Epithelial cell of prostate (primary cell): ENCODE data around the gene HOXA4.

Experiments
- DNase-seq: peaks from one replicate; pipeline ENCODE4 v3.0.0-alpha.2; 2011; ENCODE audit warnings: low read depth, low spot score
- H3K27ac ChIP-seq: fragments of 450-650 bp; 2 replicates; pipeline ENCODE4 v1.5.1; 2017; ENCODE audit warnings: mild to moderate bottlenecking

The HOXA4 gene

DNA sequence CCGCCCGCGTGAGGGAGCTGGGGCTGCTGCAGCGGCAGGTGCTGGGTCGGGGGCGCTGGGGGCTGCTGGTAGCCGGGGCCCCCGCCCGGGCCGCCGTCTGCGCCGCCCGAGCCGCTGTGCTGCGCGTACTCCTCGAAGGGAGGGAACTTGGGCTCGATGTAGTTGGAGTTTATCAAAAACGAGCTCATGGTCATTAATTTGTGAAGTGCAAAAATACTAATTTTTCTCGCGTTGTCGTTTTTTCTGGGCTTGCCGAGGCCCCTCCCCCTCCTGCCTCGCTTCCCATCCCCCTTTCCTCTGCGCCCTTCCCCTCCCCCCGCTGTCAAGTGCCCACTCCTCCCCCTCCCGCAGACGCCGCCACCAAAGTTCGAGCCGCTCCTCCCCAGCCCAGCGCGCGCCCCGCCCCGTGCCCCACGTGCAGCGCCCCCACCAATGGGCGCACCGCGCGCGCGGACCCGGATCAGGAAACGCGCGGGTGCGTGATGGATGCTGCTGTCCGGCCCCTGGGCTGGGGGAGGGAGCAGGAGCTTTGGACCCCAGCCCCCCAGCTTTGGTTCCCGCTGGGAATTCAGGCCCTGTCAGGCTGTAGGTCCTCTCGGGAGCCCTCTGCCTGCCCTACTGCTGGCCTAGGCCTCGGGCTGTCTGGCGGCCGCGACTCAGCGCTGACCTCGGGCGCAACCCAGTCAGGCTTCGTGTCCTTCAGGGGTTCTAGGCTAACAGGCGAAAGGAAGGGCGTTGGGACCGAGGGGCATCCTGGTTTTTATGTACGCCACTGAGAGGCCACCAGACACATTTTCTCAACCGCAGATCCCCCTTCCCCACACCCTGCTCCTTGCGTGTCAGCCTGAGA, at the start of gene HOXA4:
HOXA4 (minus strand) TSS at position 218 of the 850 bp plus-strand sequence; CDS start at position 194, 24 bp downstream.
- DNase-seq, result no peak
- H3K27ac ChIP-seq, result peak within 1 kb of the TSS; percentile 2

DNA sequence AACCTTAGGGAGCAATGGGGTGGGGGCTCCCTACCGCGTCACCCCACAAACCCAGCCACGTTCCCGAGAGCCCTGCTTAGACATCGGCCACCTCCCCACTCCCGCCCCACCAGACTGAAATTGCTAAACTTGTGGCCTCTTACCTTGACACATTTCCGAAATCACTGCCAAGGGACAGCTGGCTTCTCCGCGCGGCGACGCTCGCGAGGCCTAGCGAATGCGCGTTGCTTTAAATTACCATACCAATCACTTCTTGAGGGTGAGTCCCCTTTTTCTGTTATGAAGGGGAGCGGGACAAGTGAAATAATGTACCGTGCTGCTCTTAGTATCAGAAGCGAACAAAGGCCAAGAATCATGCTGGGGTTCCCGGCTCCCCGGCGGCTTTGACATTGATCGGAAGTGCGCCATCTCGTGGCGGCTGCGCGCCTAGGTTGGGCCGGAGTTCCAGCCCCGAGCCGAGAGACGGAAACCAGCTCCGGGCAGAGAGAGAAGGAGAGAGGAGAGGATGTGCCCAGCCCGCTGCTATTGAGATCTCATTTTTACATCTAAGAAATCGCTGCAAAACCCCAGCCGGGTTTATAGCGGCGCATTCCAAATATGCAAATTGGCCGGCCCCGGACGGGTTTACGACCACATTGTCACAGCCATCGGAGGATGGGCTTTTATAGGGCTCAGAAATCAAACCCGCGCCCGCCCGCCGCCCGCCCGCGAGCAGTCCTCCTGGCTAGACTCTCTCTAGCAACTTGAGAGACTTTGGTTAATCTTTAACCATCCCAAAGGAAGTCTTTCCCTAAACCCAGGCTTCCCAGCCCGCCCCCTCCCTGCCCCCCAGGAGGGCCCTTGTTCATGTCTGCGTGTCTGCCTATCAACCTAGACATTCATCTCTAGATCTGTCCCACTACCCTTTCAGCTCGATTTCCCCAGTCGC, 49.2 kb upstream of the HOXA4 start:
- DNase-seq, result no peak
- peak overlapping the region; percentile 93 for H3K27ac ChIP-seq

DNA sequence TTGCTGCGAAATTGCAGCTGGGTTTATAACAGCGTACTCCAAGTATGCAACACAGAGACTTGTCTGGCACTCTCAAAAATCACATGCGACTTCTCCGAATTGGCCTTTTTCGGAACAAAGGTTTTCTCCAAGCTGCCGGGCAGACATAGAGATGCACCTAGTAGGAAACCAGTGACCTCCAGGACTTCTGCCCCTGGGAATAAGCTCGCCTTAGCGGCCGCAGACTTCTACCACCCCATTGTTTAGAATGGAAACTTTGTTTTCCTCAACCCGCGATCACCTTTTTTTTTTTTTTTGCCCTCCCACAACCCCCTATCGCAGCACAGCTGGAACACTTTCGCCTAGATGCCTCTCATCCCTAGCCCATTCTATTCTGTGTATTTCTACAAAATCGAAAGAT, 48.5 kb upstream of the HOXA4 start:
- peak overlapping the region; percentile 93 for H3K27ac ChIP-seq
- DNase-seq, result no peak

DNA sequence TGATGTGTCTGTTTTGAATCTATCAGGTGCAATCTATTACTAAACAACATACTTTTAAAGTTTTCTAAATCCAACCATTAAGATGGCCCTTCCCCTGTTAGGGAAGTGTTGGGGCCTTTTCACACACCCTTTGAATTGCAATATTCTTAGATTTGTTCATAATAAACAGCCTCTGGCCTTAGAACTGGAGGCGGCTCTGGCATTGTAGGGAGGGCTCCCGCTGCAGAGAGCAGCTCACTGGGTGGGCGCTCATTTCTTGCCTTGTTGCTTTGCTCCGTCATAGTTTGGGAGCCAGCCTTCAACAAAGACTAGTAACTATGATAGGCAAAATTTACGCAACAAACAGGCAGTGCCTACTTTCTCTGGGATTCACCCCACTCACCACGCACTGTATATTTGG, 47.8 kb upstream of the HOXA4 start:
- H3K27ac ChIP-seq, result peak overlapping the region; percentile 93
- DNase-seq, result no peak

DNA sequence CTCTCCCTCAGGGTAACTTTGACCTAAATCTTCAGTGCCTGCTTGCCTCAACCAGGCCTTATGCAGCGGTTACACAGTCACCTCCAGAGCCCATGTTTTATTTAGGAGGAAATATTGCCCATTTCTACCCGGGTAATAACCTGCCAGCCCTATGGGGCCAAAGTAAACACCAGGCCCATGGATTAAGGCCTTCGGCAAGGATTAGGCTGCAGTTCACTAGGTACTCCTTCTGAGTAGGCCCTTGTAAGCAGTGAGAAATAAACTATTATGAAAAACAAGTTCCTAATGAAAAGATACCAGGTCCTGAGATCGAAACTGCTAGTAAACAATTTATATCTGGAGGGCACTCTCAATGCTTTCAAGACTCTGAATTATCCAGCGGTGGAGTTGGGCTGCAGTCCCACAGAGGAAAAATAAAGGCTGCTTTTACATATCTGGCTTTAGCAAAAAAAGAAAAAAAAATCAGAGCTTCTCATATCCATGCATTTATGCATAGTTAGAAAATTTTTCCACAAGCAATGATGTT, 47.3 kb upstream of the HOXA4 start:
- DNase-seq, result no peak
- H3K27ac ChIP-seq, result peak overlapping the region; percentile 93

DNA sequence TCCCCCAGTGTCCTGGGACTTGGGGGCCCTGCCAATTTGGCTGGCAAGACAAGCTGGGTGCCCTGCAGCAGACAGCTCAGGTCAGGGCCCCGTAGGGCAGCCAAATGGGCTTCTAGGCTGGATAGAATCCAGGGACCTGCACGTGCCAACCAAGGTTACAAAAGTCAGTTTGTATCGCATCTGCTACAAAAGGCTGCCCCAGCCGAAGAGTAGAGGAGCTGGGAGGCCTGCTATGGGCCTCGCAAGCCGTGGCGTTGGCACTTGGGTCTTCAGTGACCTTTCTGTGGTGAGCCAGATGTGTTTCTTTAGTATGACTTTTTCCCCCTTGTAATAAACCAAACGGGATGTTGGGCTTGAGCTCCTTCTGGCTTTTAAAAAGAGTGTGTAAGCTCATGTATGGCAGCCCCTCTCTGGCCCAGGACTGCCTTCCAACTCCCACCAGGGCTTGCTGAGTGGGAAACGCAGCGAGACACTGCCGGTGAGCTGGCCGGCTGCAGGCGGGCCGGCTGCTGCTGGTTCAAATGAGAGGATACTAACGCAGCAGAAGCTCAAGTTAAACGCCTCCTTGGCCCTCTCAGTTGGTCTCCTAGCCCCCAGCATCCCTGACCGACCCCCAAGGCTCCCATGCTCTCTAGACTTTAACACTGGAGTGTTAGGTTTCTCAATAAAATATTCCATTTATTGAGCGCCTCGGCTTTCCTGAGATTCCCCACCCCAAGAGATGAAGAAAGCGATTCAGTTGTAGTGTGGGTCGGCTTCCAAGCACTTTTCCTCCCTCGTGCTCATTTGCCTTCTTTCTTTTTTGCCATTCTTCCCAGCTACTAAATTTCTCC, 46.6 kb upstream of the HOXA4 start:
- no peak for DNase-seq
- peak overlapping the region; percentile 93 for H3K27ac ChIP-seq

DNA sequence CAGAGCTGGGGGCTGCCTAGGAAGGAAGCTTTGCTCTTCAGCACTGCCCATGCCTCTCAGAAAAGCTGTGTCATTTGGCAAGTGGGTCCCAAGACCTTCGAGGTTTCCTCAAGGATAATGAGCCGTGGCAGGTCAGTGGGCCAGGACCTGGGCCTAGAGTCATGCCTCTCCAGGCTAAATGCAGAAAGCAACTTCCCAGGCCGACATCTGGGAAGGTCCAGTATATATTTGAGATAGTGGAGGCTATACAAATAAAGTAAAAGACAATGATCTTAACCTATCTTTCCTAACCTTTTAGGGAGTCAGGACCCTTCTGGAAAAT, 45.9 kb upstream of the HOXA4 start:
- DNase-seq, result no peak
- H3K27ac ChIP-seq, result peak overlapping the region; percentile 93

DNA sequence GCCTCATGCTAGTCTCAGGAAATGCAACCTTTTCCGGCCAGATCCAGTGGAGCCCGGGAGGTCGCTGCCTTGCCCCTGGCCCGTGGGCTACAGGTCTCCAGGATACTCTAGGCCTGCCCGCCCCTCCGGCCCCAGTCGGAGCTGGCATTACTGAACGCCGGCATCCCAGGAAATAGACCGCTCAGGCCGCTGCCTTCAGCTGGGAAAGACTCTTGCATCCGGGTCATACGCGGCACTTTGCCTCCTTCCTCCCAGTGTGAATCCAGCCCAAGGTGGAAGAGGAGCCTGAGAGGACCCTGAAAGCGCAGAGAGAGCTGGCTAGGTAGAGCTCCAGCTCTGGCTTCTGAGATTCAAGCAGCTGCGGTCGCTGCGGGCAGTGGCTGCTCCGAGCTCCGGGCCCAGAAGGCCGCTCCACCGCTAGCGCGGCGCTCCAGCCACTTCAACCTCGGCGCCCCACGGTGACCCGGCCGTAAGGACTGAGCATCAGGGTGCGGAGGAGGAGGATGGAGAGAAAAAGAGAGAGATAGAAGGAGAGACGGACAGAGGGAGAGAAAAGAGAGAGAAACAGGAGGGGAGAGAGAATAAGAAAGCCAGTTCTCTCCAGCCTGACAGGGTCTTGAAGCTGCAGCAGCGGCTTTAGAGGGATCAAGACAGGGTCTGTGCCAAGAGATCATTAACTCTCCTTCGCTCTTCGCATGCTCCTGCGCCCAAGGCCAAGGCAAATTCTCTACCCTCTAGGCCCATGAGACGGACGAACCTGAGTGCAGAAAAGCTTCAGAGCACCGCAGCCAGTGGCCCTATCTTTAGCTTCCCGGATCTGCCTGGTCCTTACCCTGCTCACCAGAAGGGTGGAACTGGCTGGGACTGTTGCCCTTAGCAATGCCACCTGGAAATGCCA, 45.3 kb upstream of the HOXA4 start:
- peak overlapping the region; percentile 93 for H3K27ac ChIP-seq
- DNase-seq, result no peak

DNA sequence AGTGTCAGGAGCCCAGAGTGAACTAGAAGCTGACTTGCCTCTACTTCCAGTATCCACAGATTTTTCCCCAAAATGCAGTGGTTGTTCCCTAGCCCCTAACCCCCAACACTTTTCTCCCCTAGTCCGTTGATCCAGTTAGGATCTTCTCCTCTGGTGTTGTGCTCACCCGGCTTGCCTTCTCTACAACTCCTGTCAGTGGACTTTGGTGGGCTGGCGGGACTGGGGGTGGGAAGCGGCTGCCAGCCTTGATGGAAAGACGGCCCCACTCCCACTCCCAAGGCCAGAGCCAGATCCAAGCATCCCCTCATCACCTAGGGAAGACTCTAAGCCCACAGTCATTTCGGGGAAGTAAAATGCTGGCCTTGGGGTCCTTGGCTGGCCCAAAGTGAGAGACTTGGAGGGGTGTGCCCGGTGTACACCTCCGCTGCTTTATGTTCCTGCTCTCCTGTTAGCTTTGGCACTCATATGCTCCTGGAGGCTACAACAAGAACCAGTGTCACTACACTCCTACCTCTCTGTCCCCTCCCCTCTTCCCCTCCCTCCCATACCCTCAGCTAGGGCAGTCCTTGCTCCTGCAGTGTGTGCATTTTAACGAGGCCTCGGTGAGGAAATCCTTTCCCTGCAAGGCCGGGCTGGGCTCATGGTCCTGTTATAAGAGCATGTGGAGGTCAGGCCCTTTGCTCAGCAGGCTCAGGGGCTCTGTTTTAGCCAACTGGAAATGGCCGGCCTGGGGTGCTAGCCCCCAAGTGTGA, 44.5 kb upstream of the HOXA4 start:
- H3K27ac ChIP-seq, result peak overlapping the region; percentile 93
- peak; percentile 67 for DNase-seq

DNA sequence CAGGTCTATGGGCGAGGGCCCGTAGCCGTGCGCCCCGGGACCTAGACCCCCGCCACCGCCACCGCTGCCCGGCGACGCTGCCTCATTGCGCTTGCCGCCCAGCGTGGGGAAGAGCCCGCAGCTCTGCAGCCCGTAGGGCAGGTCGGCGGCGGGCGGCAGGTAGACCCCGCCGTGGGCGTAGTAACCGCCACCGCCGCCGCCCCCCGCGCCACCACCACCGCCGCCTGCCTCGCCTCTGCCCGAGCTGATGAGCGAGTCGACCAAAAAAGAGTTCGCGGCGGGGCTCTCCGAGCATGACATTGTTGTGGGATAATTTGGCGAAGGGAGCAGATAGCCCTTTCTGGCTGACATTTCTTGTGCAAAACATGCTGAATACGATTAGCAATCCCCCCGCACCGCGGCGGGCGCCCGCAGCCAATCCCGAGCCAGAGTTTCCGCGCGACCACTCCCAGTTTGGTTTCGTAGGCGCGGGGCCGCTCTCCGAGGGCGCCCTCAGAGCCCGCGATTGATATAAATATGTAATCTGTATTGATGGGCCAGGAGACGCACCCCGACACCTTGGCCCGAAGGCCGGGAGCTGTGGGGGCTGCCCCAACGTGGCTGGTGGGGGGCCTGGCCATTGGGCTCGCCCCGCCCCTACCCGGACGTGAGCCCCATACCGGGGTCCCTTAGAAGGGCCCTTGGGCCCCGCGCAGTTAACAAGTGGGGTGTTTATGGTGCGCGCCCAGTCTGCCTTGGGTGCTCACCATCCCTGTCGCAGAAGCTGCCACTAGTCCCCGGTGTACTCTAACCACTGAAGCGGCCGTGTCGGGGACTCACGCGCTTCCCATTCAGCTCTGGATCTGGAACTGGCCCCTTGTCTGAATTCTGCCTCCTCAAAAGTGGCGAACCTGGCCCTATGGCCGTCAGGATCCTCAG, 43.7 kb upstream of the HOXA4 start, which contains the start of gene HOXA10:
HOXA10 (minus strand) TSS at position 365 of the 918 bp plus-strand sequence; CDS start at position 351, 14 bp downstream.
- no peak for DNase-seq

DNA sequence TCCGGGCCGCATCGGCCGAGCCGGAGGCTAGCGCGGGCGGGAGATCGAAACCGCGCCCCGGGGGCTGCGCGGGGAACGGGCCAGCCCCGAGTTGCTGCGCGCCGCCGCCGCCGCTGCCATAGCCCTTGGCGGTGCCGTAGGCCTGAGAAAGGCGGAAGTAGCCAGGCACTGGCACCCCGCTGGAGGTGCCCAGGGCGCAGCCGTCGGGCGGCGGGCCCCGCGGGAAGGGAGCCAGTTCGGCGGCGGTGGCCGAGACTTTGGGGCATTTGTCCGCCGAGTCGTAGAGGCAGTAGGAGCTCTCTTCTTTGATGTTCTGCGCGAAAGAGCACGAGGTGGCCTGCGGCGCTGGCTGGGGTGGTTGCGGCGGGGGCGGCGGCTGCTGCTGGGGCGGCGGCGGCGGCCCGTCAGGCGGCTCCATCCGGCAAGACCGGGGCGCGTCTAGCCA, 43.0 kb upstream of the HOXA4 start:
- H3K27ac ChIP-seq, result peak overlapping the region; percentile 93
- no peak for DNase-seq

More for the DNA sequence above, 43.7 kb upstream of the HOXA4 start, which contains the start of gene HOXA10:
- H3K27ac ChIP-seq, result peak within 1 kb of the TSS; percentile 93

DNA sequence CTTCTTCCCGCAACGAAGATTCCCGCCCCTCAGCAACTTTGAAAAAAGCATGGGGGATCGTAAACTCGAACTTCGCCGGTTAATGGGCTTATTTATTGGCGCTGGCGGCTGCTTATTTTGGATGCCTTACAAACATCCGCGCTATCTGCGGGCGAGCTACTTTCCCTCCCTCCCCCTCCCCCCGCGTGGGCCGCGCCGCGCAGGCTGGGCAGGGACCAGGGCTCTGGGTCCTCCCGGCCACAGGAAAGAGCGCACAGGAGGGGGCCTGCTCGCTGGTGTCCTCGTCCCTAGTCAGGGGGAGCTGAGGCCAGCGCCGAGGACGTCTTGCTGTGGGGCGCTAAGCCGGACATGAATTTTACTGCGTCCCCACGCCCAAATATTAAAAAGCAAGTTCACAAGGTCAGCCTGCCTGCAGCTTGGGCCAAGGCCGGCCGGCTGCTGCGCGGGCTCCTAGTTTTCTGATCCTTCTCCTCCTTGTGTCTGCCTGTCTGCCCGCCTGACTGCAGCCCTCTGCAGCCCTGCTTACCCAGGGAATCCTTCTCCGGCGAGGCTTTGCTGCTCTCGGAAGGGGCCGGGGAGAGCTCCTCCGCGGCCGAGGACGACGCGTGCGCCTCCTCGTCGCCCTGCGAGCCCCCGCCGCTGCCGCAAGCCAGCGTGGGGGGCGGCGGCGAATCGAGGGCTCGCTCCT, 42.4 kb upstream of the HOXA4 start:
- DNase-seq, result no peak
- peak overlapping the region; percentile 93 for H3K27ac ChIP-seq

DNA sequence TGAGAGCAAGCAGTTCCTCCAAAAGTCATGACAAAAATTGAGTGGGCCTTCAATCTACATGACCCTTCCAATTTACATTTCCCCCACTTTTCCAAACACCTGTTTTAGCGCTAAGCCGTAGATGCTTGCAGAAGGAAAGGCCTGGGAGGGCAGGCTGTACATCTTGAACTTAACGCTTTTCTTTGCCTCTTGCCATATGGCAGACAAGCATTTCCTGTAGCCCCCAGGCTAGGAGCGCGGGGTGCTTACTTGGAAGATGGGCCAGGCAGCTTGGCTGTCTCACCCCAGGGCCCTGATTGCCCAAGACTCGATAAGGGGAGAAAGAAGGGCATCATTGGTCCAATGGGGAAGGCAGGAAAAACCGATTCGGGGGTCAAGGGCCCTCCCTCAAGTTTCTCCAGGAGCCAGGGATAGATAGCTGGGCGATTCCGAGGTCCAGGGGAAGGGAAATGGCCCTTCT, 41.8 kb upstream of the HOXA4 start:
- DNase-seq, result no peak
- peak overlapping the region; percentile 93 for H3K27ac ChIP-seq

DNA sequence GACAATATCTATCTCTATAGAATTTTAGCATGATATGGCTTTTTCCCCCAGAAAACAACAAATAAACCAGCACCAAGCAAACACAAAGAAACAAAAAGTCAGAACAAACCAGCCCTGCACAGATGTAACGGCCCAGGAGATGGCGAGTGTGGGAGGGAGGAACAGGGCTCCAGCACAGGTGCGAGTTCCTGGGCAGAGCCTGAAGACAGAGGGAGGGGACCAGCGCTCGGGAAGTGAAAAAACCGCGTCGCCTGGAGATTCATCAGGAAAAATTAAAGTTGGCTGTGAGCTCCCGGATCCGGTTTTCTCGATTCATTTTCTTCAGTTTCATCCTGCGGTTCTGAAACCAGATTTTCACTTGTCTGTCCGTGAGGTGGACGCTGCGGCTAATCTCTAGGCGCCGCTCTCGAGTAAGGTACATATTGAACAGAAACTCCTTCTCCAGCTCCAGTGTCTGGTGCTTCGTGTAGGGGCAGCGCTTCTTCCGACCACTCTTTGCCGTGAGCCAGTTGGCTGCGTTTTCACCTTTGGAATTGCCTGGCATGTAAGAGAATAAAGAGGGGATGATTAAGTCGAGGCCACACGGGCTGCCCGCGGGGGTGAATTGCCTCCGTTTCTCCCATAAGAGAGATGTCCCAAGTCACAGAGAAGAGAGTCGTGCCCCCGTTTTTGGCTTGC, 41.2 kb upstream of the HOXA4 start:
- DNase-seq, result no peak
- H3K27ac ChIP-seq, result peak overlapping the region; percentile 93

DNA sequence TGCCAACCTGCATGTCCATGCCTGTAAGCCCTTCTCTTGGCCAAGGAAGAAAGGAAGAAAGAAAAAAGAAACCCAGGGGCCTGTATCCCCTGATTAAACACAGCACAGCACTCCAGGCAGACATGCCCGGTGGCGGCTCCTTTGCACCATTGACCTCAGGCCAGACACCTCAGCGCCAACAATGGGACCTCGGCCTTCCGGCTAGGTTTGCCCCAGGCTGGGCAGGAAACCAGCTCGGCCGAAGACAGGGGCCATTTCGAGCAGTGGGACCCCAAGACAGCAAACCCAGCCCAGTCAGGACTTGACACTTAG, 40.7 kb upstream of the HOXA4 start:
- H3K27ac ChIP-seq, result peak overlapping the region; percentile 93
- DNase-seq, result no peak
